HG03571 (cell line): ENCODE results near the gene HTR5A.
A peak's percentile ranks its signal among the peaks of the same experiment; 100 is the strongest.
"Not testable (repeated sequence)": the region's sequence is repeated elsewhere in the genome, so short reads cannot be mapped to it uniquely, and the experiment has no call there.

Experiments used
- ATAC-seq: cut with Tn5 transposase; IDR thresholded peaks from one replicate; pipeline ENCODE4 v1.9.1; 2021; ENCODE audit not compliant: unreplicated experiment

The HTR5A gene

GRCh38 chr7:155069992-155070751 lies at the start of gene HTR5A:
HTR5A (plus strand) TSS chr7:155070324; CDS start chr7:155070900, 576 bp downstream.
- peak; percentile 98 for ATAC-seq

- ATAC-seq = no peak
Measured at GRCh38 chr7:155020996-155021395, 49.1 kb upstream of the HTR5A start.

GRCh38 chr7:155021699-155022145 lies 48.4 kb upstream of the HTR5A start:
- no peak for ATAC-seq

GRCh38 chr7:155027879-155028278 lies 42.2 kb upstream of the HTR5A start:
- no peak for ATAC-seq

GRCh38 chr7:155032978-155033377 lies 37.1 kb upstream of the HTR5A start:
- no peak for ATAC-seq

- not testable (repeated sequence) for ATAC-seq
Measured at GRCh38 chr7:155034495-155034894, 35.6 kb upstream of the HTR5A start.

GRCh38 chr7:155038335-155038734 lies 31.8 kb upstream of the HTR5A start:
- no peak for ATAC-seq

GRCh38 chr7:155043756-155044155 lies 26.4 kb upstream of the HTR5A start:
- no peak for ATAC-seq

- no peak for ATAC-seq
Measured at GRCh38 chr7:155048006-155048405, 22.1 kb upstream of the HTR5A start.

- no peak for ATAC-seq
Measured at GRCh38 chr7:155051355-155051754, 18.8 kb upstream of the HTR5A start.

GRCh38 chr7:155053002-155053401 lies 17.1 kb upstream of the HTR5A start:
- no peak for ATAC-seq

- no peak for ATAC-seq
Measured at GRCh38 chr7:155054761-155055160, 15.4 kb upstream of the HTR5A start.

- no peak for ATAC-seq
Measured at GRCh38 chr7:155057076-155057475, 13.0 kb upstream of the HTR5A start.

- no peak for ATAC-seq
Measured at GRCh38 chr7:155058896-155059295, 11.2 kb upstream of the HTR5A start.

- ATAC-seq = no peak
Measured at GRCh38 chr7:155059703-155060102, 10.4 kb upstream of the HTR5A start.

GRCh38 chr7:155062411-155062810 lies 7.7 kb upstream of the HTR5A start:
- ATAC-seq = no peak

- no peak for ATAC-seq
Measured at GRCh38 chr7:155064186-155064585, 5.9 kb upstream of the HTR5A start.

- ATAC-seq = no peak
Measured at GRCh38 chr7:155066417-155066950, 3.6 kb upstream of the HTR5A start.

- no peak for ATAC-seq
Measured at GRCh38 chr7:155071121-155071651, 1.1 kb downstream of the HTR5A start.

- ATAC-seq = no peak
Measured at GRCh38 chr7:155071916-155072571, 1.9 kb downstream of the HTR5A start.

GRCh38 chr7:155073922-155074321 lies 3.8 kb downstream of the HTR5A start:
- ATAC-seq = no peak

GRCh38 chr7:155084021-155084420 lies 13.9 kb downstream of the HTR5A start:
- no peak for ATAC-seq
